ENCODE measurements around the gene CAVIN1. TPM values are rescaled to one million over a fixed set of nuclear protein-coding genes. Genes with fewer than 3 reads are reported as not detected.

The CAVIN1 gene, protein sequence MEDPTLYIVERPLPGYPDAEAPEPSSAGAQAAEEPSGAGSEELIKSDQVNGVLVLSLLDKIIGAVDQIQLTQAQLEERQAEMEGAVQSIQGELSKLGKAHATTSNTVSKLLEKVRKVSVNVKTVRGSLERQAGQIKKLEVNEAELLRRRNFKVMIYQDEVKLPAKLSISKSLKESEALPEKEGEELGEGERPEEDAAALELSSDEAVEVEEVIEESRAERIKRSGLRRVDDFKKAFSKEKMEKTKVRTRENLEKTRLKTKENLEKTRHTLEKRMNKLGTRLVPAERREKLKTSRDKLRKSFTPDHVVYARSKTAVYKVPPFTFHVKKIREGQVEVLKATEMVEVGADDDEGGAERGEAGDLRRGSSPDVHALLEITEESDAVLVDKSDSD
- 1,000 to 10,000 TPM in 2 of 4 donors, 100 to 1,000 TPM in 2; 615 to 1,266 (median 897) TPM for total RNA-seq

DNA sequence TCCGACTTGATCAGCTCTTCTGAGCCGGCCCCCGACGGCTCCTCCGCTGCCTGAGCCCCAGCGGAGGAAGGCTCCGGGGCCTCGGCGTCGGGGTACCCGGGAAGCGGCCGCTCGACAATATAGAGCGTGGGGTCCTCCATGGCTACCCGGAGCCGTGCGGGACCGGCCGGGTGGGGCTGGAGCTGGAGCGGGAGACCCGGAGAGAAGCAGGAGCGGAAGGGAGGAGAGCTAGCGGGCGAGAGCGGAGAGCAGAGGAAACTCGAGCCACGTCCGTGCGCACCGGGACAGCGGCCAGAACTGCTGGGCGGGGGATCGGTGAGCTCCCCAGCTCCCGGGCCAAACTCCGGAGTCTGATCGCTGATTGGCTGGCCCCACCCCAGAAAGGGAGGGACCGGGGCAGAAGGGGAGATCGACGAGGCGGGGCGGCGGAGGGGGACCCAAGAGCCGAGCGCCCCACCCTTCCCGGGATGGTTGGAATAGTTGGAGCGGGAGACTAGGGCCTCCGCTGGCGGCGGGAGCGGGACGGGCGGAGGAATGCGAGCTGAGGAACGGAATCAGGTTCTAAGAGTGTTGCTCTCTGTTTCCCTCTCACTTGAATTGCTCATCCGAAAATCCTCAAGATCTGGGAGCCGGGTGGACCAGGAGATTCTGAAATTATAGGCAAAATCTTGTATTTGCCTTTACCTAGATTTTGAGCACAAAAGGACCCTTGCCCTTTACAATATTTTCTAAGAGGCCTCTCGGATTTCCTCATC is at the start of gene CAVIN1:
Gene CAVIN1 (minus strand): TSS at position 299 of the 755 bp plus-strand sequence. CDS start 159 bp downstream, at position 140.
- peak within 1 kb of the TSS; percentile 59 to 88 for H3K4me3 ChIP-seq
- WGBS, 2 donors (ENCODE audit: low coverage in 1 of 2) = 0 to 2% methylated on average over 2 to 9 of the region's 58 CpGs
- peak; percentile 93 for ATAC-seq

DNA sequence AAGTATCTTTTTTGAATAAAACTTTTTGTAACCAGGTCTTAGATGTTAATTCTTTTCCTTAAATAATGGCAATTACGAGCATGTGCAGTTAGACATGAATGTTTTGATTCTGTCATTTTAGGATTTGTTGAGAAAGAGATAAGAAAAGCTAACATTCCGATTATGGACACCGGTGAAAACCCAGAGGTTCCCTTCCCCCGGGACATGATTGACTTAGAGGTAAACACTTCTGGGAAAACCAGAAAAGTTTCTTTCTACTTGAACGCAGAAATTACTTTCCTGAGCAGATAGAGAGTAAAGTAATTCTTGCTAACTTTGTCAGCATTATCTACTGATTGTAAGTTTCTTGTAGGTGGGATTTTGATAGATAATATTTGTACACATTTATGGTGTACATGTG is 44.8 kb upstream of the CAVIN1 start:
- H3K4me3 ChIP-seq = no peak overlapping the region
- no peaks in the 10 kb centered on the region for H3K9me3 ChIP-seq
- peaks cover 0 to 99% of the 10 kb centered on the region in 2 donors for H3K36me3 ChIP-seq
- peaks cover 0 to 12% (median 0%) of the 10 kb centered on the region in 3 donors for H3K4me1 ChIP-seq
- ATAC-seq = no peak
- no peaks in the 10 kb centered on the region for H3K27me3 ChIP-seq
- no peak overlapping the region for H3K27ac ChIP-seq
- WGBS, 2 donors (ENCODE audit: low coverage in 1 of 2) = 12 to 40% methylated on average over 5 of the region's 5 CpGs
- no peak for TF ChIP-seq POLR2A (IDR thresholded peaks at IDR 0.05)

More for the DNA sequence above, at the start of gene CAVIN1:
- no peaks in the 10 kb centered on the region for H3K27me3 ChIP-seq
- H3K36me3 ChIP-seq = no peaks in the 10 kb centered on the region
- peak within 1 kb of the TSS; percentile 89 to 99 (median 98) for H3K27ac ChIP-seq
- peaks cover 0 to 60% (median 25%) of the 10 kb centered on the region in 3 donors for H3K4me1 ChIP-seq
- TF ChIP-seq, protein P1, sequence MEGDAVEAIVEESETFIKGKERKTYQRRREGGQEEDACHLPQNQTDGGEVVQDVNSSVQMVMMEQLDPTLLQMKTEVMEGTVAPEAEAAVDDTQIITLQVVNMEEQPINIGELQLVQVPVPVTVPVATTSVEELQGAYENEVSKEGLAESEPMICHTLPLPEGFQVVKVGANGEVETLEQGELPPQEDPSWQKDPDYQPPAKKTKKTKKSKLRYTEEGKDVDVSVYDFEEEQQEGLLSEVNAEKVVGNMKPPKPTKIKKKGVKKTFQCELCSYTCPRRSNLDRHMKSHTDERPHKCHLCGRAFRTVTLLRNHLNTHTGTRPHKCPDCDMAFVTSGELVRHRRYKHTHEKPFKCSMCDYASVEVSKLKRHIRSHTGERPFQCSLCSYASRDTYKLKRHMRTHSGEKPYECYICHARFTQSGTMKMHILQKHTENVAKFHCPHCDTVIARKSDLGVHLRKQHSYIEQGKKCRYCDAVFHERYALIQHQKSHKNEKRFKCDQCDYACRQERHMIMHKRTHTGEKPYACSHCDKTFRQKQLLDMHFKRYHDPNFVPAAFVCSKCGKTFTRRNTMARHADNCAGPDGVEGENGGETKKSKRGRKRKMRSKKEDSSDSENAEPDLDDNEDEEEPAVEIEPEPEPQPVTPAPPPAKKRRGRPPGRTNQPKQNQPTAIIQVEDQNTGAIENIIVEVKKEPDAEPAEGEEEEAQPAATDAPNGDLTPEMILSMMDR (IDR thresholded peaks at IDR 0.05) = no peak
- TF ChIP-seq POLR2AphosphoS5 (IDR thresholded peaks at IDR 0.05) (peak; percentile 100), EP300 (IDR thresholded peaks at IDR 0.05) (no peak), POLR2A (IDR thresholded peaks at IDR 0.05) (peak; percentile 98 to 99)
- no peaks in the 10 kb centered on the region for H3K9me3 ChIP-seq

DNA sequence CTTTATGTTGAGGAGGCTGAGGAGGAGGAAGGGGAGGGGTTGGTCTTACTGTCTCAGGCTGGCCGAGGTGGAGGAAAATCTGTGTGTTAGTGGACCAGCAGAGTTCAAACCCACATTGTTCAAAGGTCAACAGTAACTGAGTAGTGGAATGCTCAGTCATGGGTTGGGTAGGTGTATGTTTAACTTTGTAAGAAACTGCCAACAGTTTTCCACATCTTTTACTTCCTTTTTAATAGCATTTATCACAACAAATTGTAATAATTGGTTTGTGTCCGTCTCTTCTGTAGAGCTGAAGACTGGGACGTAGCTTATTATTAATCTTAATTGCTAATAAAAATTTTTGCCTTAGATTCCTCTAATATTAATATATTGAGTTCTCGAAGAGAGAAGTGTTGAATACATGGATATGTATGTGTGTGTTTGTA is 40.9 kb upstream of the CAVIN1 start:
- H3K4me1 ChIP-seq = peaks cover 8 to 42% (median 9%) of the 10 kb centered on the region in 3 donors
- no peak overlapping the region for H3K4me3 ChIP-seq
- H3K9me3 ChIP-seq = no peaks in the 10 kb centered on the region
- no peak for ATAC-seq
- H3K27ac ChIP-seq = no peak overlapping the region
- no peak for TF ChIP-seq POLR2A (IDR thresholded peaks at IDR 0.05)
- no peak for TF ChIP-seq EP300 (IDR thresholded peaks at IDR 0.05)
- no peak for TF ChIP-seq POLR2AphosphoS5 (IDR thresholded peaks at IDR 0.05)
- TF ChIP-seq, protein P1 (IDR thresholded peaks at IDR 0.05) = no peak
- peaks cover 0 to 80% of the 10 kb centered on the region in 2 donors for H3K36me3 ChIP-seq
- 55 to 62% methylated on average over 4 of the region's 4 CpGs for WGBS, 2 donors (ENCODE audit: low coverage in 1 of 2)
- H3K27me3 ChIP-seq = no peaks in the 10 kb centered on the region

DNA sequence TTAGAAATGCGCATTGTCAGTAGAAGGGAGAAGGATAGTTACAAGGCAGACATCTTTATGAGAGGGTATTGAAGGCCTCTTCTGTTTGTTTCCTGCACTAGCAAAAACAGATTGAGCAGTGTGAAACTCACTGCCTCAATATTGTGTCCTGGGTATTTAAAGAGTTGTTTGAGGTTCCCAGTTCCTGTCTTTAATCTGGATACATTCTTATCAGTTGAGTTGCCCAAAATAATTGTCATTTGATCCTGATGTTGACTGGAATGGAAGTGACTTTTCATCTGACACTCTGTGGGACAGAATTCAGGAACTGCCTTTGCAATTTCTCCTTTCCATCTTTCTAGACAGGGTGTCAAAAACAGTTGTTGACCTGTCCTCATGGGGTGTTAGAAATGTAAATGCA is 37.3 kb upstream of the CAVIN1 start:
- H3K27ac ChIP-seq = peak overlapping the region; percentile 96 to 99 (median 98)
- H3K4me3 ChIP-seq = peak overlapping the region; percentile 81 to 94

More for the DNA sequence above, 37.3 kb upstream of the CAVIN1 start:
- peaks cover 8 to 58% (median 9%) of the 10 kb centered on the region in 3 donors for H3K4me1 ChIP-seq
- 54 to 86% methylated on average over 1 of the region's 1 CpG for WGBS, 2 donors (ENCODE audit: low coverage in 1 of 2)
- TF ChIP-seq, protein P1 (IDR thresholded peaks at IDR 0.05) = no peak
- TF ChIP-seq EP300 (IDR thresholded peaks at IDR 0.05) (no peak), POLR2AphosphoS5 (IDR thresholded peaks at IDR 0.05) (no peak), POLR2A (IDR thresholded peaks at IDR 0.05) (no peak)
- peaks cover 0 to 43% of the 10 kb centered on the region in 2 donors for H3K36me3 ChIP-seq
- H3K27me3 ChIP-seq = no peaks in the 10 kb centered on the region
- ATAC-seq = no peak
- no peaks in the 10 kb centered on the region for H3K9me3 ChIP-seq
